Fibroblast of mammary gland (primary cell): ENCODE results near the gene SEMA4G.

ENCODE experiments used
- DNase-seq: peaks from one replicate; pipeline ENCODE4 v3.0.0-alpha.2; 2010; ENCODE audit warnings: low read depth
- H3K4me3 ChIP-seq: 2 replicates; pipeline ENCODE4 v1.5.1; 2011; ENCODE audit warnings: low read depth, mild to moderate bottlenecking, low read length, moderate library complexity; ENCODE audit not compliant: control insufficient read depth
- TF ChIP-seq, protein P1 (sequence below): conservative IDR thresholded peaks from 2 replicates; pipeline ENCODE4 v1.5.1; 2011; ENCODE audit warnings: low read depth, low read length, inconsistent platforms; ENCODE audit not compliant: control insufficient read depth, insufficient read depth

SEMA4G gene

DNA sequence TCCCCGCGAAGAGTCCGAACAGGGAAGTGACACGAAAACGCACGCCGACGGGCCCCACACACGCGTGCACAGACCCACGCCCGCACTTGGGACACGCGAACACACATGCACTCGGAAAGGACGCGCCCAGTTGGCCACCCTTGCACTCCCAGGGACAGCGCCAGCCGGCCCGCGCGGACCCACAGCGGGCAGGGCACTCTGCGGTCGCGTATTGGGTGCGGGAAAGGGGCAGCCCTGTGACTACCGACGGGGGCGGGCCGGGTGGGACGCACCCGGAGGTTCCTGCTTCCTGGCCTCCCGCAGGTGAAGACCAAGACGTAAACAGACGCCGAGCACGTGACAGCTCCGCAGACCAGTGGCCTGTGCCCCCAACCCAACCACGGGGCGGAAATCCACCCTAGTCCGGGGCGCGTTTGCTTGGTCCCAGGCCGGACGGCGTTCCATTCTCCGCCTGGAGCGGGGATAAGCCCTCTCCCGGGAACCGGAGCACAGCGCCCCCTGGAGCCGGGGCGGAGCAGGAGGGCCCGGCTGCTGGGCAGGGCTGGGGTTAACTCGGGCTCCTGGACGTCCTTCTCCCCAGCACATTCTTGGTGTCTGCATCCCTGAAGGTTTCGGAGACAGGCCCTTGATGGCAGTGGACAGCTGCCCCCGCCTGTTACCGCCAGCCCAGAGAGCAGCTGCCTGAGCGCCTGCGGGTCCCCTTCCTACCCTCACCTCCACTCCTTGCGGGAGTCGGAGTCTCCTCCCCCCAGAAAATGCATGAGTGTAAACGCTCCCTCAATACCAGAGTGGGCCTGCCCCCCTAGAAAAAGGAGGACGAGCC is 28.3 kb downstream of the SEMA4G start:
- peak; percentile 74 for DNase-seq
- peak overlapping the region; percentile 70 for H3K4me3 ChIP-seq
- TF ChIP-seq, protein P1, sequence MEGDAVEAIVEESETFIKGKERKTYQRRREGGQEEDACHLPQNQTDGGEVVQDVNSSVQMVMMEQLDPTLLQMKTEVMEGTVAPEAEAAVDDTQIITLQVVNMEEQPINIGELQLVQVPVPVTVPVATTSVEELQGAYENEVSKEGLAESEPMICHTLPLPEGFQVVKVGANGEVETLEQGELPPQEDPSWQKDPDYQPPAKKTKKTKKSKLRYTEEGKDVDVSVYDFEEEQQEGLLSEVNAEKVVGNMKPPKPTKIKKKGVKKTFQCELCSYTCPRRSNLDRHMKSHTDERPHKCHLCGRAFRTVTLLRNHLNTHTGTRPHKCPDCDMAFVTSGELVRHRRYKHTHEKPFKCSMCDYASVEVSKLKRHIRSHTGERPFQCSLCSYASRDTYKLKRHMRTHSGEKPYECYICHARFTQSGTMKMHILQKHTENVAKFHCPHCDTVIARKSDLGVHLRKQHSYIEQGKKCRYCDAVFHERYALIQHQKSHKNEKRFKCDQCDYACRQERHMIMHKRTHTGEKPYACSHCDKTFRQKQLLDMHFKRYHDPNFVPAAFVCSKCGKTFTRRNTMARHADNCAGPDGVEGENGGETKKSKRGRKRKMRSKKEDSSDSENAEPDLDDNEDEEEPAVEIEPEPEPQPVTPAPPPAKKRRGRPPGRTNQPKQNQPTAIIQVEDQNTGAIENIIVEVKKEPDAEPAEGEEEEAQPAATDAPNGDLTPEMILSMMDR: peak; percentile 76

DNA sequence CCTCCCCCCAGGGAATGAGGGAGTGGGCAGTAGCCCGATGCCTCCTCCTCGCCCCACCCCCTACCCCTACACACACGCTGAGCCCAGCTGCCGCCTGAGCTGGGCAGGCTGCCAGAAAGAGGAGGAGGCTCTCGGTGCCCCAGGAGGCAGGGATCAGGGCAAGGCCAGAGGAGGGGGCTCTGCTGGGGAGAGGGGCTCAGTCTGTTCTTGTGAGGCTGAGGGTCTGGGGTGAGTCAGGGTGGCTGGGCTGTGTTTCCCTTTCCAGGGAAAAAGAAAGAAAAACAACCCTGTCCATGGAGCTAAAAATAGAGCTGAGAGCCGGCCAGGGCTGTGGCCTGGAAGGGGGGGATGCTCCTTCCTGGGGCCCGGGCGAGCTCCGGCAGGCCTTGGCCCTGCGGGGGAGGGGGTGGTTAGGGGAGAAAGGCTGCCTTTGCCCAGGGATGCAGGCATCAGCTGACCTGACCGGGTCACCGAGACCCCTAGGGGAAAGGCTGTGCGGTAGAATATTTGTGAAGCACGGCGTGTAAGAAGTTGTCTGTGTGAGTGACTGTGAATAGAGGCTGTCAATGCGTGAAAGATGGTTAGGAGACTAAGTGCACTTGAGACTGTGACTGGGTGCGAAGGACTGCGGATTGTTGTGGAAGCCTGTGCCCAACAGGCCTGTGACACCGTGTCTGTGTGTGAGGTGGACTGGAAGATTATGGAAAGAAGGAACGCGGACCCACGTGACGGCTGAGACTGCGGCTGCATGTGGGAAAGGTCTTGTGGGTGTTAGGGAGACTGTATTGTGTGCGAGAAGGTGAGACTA is 29.1 kb downstream of the SEMA4G start:
- H3K4me3 ChIP-seq: peak overlapping the region; percentile 70
- TF ChIP-seq, protein P1: no peak
- DNase-seq: peak; percentile 81

DNA sequence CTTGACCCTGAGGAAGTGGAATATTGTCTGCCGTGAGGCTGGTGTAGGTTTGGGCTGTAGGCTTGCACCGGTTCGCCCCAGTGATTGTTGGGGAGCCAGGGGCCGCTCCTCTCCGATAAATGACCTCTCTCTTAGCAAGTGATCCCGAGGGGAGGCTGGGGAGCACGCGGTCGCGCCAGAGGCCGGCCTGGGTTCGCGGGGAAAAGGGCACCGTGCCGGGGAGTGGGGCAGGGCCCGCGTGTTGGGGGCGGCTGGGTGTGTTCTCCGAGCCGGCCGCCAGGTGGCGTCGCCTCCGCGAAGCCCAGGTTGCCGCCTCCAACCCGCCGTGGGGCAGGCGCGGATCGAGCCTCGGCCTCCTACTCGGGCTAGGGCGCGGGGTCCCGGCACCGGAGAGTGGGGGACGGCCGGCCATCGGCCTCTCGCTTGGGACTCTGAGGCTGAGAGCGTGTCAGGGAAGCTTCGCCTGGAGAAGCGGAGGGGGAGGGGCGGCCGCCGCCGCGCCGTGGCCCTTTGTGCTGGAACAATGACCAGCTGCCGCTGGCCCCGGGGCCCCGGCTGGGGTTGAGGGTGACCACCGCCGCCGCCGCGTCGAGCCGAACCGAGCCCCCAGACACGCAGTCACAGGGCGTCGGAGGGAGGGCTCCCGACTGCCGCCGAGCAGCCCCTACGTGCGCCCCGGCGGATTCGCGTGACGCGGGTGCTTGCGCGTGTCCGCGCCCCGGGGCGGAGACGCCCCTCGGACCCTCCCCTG is 29.9 kb downstream of the SEMA4G start:
- peak overlapping the region; percentile 70 for H3K4me3 ChIP-seq
- DNase-seq: peak; percentile 63
- TF ChIP-seq, protein P1: no peak

DNA sequence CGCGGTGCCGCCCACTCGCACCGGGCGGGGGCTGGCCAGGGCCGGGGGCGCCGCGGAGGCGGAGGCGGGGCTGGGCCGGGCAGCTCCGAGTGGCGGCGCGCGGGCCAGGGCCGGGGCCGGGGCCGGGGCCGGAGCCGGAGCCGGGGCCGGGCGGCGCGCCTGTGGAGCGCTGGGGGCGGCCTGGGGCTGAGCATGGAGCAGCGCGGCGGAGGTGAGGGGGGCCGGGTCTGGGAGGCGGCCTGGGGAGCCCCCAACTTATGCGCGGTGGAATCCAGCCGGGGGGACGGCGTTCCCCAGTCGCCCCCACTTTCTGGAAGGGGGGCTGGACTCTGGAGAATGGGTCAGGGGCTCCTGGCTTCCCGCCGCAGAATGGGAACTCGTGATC is 30.4 kb downstream of the SEMA4G start, which contains the start of gene LZTS2:
Gene LZTS2, plus strand, starts transcription at position 67 of the 385 bp plus-strand sequence. CDS start 2,731 bp downstream, outside the sequence.
- DNase-seq: no peak
- TF ChIP-seq, protein P1: no peak
- H3K4me3 ChIP-seq: peak within 1 kb of the TSS; percentile 80

DNA sequence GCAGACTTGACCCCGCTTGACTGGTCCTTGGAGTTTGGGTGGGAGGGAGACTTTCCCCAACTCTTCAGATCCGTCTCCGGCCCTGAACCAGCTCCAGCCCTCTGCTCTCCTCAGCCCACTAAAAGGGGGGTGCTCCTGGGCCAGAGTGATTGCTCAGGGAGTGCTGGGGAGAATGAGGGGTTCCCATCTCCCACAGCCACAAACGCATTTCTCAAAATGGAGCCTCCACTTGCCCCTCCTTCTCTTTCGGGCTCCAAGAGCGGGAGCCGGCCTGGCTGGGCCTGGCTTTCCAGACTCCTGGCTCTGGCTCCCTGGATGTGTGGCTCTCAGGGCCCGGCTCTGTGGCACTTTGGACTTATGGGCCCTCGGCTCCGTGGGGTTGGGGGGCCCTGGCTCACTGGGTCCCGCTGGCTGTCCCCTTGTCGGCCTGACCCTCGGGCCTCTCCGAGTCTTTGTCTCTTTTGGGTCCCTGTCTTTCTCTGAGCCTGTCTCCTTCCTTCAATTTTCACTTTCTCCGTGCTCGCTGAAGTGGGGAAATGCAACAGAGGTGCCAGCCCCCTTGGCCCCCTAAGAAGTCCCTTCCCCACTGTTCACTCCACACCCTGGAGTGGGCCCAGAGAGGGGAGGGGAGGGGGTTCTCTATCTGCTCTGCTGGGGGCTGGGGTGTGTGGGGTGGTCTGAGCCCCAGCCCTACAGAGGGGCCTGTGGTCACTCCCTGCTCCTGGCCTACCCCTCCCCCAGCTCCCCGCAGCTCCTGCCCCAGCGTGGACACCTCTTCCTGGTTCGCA is 31.0 kb downstream of the SEMA4G start:
- TF ChIP-seq, protein P1: no peak
- no peak for DNase-seq
- H3K4me3 ChIP-seq: peak overlapping the region; percentile 80
